Stomach (tissue), 4 donors: Measurements from ENCODE around the gene CTNNA3.

Experiments
- EP300 ChIP-seq: sonication (generic); formaldehyde crosslinking; IDR thresholded peaks from one replicate; pipeline ENCODE4 v1.6.1; 2017; ENCODE audit warnings: antibody characterized with exemption
- POLR2A ChIP-seq, 4 donors: fragments of 450-650 bp; IDR thresholded peaks; one replicate each; pipeline ENCODE4 v1.6.1; 2016; ENCODE audit warnings: antibody characterized with exemption in 4 of 4, control low read depth in 2 of 4, mild to moderate bottlenecking in 1 of 4, moderate library complexity in 1 of 4
- POLR2AphosphoS5 ChIP-seq, 3 donors: sonication (generic); formaldehyde crosslinking; IDR thresholded peaks; one replicate each; pipeline ENCODE4 v1.6.1; 2016; ENCODE audit warnings: antibody characterized with exemption in 3 of 3
- TF ChIP-seq, protein P1 (sequence below), 7 experiments: fragments of 450-650 bp in 4 of 7; fragments of 200-600 bp in 3 of 7; sonication (generic) in 3 of 7; IDR thresholded peaks; one replicate each; pipeline ENCODE4 v1.5.1; 2016 to 2019; ENCODE audit warnings: antibody characterized with exemption in 7 of 7, control low read depth in 2 of 7, mild to moderate bottlenecking in 1 of 7

DNA sequence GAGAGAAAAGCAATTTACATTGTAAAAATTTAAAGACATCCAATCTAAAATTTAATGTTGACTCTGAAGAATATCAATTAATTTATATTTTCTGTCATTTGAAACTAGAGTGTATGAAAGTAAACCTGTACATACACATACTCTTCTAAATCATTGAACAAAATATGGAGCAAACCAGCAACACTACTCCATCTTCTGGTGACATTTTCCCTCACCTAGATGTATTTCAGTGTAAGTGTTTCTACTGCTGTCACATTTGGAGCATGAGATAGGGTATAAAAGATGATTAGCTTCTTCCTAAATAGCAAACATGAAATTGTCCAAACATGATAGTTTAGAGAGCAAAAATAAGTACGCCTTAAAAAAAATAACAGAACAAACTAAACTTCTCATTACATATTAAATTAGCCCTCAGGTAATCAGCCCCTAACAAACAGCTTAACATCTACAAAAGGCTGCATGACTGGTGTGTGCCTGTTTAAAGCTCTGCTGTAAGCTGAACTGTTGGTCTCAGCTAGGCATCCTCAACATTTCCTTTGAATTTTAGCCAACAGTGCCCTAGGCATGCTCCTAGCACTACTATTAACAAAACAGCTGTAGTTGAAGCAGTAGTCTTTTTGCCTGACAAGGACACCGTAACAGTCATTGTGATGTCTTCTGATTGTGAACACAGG is 189.8 kb downstream of the CTNNA3 start:
- TF ChIP-seq, protein P1, sequence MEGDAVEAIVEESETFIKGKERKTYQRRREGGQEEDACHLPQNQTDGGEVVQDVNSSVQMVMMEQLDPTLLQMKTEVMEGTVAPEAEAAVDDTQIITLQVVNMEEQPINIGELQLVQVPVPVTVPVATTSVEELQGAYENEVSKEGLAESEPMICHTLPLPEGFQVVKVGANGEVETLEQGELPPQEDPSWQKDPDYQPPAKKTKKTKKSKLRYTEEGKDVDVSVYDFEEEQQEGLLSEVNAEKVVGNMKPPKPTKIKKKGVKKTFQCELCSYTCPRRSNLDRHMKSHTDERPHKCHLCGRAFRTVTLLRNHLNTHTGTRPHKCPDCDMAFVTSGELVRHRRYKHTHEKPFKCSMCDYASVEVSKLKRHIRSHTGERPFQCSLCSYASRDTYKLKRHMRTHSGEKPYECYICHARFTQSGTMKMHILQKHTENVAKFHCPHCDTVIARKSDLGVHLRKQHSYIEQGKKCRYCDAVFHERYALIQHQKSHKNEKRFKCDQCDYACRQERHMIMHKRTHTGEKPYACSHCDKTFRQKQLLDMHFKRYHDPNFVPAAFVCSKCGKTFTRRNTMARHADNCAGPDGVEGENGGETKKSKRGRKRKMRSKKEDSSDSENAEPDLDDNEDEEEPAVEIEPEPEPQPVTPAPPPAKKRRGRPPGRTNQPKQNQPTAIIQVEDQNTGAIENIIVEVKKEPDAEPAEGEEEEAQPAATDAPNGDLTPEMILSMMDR (IDR thresholded peaks at IDR 0.05): no peak
- no peak for TF ChIP-seq POLR2AphosphoS5 (IDR thresholded peaks at IDR 0.05)
- TF ChIP-seq POLR2A (IDR thresholded peaks at IDR 0.05): no peak
- TF ChIP-seq EP300: no peak
